OCI-LY7 (cell line): ENCODE data around the gene EHBP1.

ENCODE experiments used
- CTCF ChIP-seq: fragments of 200-600 bp; sonication (generic); conservative IDR thresholded peaks from 2 replicates; pipeline ENCODE4 v1.5.1; 2014; ENCODE audit warnings: mild to moderate bottlenecking, antibody characterized with exemption, low read length, moderate library complexity, mixed read lengths
- EZH2phosphoT487 ChIP-seq: fragments of 200-600 bp; sonication (generic); IDR thresholded peaks from 2 replicates; pipeline ENCODE4 v1.6.1; 2018; ENCODE audit warnings: low read depth, borderline replicate concordance, mild to moderate bottlenecking, mixed run types, antibody characterized with exemption, low read length, moderate library complexity, mixed read lengths

GRCh38 chr2:62660582-62661262 lies 44.8 kb upstream of the EHBP1 start:
- no peak for TF ChIP-seq CTCF
- no peak for TF ChIP-seq EZH2phosphoT487
